PC-9 (cell line): ENCODE measurements around the gene C16orf46.

ENCODE experiments used
- EZH2 ChIP-seq: fragments of 200-600 bp; sonication (generic); IDR thresholded peaks from 2 replicates; pipeline ENCODE4 v1.8.0; 2017; ENCODE audit warnings: antibody characterized with exemption, low read depth
- TF ChIP-seq, protein P1 (sequence below): fragments of 200-600 bp; sonication (generic); conservative IDR thresholded peaks from 2 replicates; pipeline ENCODE4 v1.6.1; 2017; ENCODE audit warnings: mixed run types, antibody characterized with exemption, mild to moderate bottlenecking, moderate library complexity

DNA sequence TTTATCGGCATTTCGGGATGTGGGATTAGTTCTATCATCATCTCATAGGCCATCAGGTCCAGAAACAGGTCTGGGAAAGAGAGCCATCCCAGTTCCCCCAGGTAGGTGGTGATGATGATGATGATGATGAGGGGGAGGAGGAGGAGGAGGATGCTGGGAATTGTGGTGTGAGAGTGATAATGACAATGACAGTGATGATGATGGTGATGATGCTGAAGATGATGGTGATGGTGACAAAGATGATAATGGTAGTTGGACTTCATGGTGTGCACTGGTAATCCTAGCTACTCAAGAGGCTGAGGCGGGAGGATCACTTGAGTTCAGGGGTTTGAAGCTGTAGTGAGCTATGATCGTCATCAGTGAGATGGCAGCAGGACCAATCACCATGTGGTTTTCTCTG, 35.4 kb upstream of the C16orf46 start:
- TF ChIP-seq, protein P1, sequence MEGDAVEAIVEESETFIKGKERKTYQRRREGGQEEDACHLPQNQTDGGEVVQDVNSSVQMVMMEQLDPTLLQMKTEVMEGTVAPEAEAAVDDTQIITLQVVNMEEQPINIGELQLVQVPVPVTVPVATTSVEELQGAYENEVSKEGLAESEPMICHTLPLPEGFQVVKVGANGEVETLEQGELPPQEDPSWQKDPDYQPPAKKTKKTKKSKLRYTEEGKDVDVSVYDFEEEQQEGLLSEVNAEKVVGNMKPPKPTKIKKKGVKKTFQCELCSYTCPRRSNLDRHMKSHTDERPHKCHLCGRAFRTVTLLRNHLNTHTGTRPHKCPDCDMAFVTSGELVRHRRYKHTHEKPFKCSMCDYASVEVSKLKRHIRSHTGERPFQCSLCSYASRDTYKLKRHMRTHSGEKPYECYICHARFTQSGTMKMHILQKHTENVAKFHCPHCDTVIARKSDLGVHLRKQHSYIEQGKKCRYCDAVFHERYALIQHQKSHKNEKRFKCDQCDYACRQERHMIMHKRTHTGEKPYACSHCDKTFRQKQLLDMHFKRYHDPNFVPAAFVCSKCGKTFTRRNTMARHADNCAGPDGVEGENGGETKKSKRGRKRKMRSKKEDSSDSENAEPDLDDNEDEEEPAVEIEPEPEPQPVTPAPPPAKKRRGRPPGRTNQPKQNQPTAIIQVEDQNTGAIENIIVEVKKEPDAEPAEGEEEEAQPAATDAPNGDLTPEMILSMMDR: no peak
- TF ChIP-seq EZH2: no peak
